HL-60/S4 (cell line): ENCODE measurements around the gene ARCN1.
"Not testable (repeated sequence)": the region's sequence is repeated elsewhere in the genome, so short reads cannot be mapped to it uniquely, and the experiment has no call there.

ENCODE experiments used
- in situ Hi-C: fragments of 300-500 bp; cut with MboI; formaldehyde crosslinking; loops from 2 replicates; pipeline ENCODE4 v1.14.3; 2022; ENCODE audit warnings: low sequenced_read_pairs

Gene ARCN1

DNA sequence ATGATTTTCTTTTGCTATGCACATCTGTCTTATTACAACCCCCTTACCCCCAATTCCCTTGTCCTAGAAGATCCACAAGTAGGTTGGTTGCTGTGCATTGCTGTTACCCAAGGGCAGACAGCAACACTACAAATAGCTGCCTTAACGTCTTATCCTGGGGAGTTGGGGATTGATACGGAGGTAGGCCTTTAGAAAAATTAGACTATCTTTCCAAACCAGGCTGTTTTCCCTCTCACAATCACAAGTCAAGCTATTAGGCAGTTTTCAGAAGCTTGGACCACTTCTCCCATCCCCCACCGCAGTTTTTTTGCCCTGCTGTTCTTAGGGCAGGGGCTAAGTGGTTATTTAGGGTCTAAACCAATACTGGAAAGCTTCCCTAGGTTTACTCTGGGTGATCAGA lies 32.4 kb downstream of the ARCN1 start:
- in situ Hi-C loops, result no loop called here

DNA sequence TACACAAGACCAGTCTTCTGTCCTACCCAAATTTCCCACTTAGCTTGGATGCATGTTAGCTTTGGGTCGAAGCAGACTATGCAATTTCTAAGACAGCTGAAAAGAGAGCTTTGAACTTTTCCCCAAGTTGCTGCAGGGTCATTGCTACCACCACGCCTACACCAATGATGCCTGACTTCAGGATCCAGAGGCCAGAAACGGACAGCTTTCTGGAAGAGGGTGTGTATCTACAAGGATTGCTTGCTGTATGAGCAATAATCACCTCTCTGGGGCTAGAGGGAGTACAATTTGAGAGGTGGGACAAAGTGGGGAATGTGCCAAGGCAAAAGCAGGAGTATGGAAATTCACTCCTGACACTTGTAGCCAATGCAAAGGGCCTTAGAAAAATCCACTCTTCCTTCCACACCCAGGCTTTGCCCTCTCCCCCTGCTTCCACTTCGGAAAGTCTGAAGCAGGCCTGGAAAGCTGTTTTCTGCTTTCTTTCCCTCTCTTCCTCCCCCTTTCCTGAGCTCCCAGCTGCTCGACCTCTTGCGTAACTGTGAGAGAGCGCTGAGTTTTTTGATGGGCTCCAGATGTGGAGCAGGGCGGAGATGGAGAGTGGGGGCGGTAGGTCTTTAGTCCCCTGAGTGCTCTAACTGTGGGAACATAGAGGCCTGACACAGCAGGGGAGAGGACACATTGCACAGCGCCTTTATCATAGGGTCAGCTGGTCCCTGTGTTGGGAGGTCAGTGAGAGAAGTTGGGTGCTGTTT lies 33.1 kb downstream of the ARCN1 start:
- in situ Hi-C loops, result no loop called here

DNA sequence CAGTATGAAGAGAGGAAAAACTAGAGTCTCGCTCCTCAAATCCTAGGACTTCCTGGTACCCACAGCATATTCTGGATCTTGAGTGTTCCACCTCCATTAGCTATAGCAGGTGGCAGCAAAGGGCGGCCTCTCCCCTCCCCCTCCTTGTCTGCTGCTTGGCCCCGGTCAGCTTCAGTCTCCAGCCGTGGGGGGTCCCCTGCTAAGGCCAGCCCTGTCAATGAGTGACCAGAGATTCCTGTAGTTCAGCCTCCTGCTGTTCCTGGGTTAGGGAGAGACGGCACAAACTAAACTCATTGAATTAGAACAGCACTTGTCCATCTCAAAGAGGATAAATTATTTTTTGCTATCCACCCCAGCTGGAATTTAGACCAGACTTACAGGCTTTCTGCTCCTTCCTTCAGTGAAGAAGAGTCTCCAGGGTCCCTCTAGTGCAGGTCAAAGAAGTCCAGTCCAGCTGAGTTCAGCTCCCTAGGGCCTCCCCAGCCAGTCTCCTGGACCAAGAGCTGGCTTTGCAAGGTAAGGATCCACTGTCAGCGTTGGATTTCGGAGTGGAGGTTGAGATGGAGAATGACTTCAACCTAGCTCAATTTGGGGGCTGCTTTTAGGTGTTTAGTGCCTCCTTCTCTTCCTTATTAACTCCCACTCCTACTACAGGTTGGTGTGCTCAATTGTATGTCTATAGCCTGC lies 34.1 kb downstream of the ARCN1 start:
- in situ Hi-C loops, result no loop called here

GRCh38 chr11:118606844-118607228 lies 34.6 kb downstream of the ARCN1 start:
- in situ Hi-C loops, result no loop called here

DNA sequence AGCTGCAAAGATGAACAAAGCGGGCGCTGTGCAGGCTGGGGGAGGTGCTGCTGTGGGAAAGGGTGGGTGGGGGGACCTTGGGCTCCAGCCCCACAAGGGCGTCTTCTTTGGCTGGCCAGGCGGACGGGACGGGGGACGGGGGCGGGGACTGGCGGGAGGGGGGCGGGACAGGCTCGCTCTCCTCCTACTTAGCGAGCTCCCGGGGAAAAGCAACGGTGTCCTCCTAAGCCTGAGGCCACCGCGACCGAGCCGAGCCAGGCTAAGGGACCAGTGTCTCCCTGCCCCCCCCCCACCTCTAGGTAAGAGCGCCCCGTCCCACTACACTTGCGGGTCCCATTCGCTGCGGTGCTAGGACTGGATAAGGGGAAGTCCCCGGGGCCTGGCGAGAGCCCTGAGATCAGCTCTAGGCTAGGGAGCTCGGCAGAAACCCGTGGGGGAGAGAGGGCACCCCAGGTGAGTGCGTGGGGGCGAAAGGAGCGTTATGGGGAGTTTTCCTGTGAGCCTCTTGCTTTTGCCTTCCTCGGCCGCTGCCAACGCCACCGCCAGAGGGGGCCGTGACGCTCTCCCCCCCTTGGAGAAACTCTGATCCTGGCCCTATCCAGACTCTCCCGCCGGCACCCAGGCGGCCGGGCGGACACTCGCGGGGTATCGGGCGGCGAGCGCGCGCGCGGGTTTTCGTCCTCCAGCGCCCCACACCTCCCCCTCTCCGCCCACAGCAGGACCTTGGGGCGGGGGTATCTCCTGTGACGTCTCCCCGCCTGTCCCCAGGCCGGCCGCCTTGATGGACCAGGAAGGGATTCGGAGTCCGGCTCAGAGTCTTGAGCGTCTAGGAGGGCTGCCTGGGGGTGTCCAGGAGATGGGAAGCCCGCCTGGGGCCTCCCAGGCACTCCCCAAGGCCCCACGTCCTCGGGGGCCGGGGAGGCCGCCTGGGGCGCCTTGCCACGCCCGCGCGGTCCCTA lies 35.5 kb downstream of the ARCN1 start, which contains the start of gene PHLDB1:
Gene PHLDB1 (plus strand): TSS at position 215 of the 959 bp plus-strand sequence. CDS start 6,222 bp downstream, outside the sequence.
- in situ Hi-C loops, result no loop called here

GRCh38 chr11:118608360-118609227 lies 36.4 kb downstream of the ARCN1 start:
- in situ Hi-C loops, result no loop called here

DNA sequence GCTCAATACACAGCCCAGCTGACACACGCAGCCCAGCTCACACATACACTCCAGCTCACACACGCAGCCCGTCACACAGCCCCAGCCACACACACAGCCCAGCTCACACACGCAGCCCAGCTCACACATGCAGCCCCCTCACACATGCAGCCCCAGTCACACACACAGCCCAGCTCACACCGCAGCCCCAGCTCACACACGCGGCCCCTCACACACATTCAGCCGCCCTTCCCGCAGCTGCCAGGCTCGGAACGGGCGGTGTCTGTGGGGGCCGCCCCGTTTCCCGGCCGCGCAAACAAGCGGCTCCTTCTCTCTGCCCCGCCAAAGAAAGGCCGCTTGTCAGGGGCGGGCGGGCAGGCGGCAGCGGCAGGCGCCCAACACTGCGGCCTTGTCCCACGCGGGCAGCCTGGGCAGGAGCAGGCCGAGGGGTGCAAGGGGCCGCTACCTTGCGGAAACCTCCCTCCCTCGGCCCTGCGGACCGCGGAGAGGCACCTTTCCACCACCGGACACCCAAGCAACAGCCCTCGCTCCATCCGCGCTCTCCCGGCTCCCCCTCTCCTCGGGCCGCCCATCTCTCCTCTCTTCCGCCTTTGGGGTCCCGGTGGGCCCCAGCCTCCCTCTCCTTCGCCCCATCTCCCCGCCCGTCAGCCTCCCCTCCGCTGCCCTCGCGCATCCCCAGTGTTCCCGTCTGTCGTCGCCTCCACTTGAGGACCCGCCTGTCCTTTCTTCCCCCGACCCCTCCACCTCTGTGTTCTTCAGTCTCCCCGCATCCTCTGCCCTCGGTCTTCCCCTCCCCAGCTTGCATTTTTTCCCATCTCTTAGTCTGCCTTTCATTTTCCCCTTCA lies 37.4 kb downstream of the ARCN1 start:
- in situ Hi-C loops, result no loop called here

DNA sequence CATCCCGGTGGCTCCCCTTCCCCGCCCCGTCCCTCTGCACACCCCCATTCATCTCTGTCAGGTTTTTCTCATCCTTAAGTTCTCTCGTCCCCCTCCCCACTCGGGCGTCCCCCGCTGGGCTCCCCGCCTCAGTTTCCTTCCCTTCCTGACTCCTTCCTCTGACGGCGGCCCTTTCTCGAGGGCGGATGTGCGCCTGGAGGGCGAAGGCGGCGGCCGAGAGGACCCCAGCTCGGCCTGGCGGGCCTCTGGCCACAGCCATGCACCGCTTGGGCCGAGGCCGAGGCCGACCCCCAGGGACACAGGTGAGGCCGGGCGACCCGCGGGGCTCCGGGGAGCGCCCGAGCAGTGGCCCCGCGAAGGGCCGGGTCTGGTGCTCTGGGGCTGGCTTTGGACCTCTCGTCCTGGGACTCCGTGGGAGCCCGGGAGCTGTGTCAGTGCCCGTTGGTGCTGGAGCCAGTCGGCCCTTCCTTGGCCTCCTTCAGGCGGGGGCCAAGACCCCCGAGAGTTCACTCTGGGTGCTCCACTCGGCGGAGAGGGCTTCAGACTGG lies 38.1 kb downstream of the ARCN1 start:
- in situ Hi-C loops, result no loop called here

GRCh38 chr11:118610773-118611432 lies 38.7 kb downstream of the ARCN1 start:
- in situ Hi-C loops, result no loop called here

DNA sequence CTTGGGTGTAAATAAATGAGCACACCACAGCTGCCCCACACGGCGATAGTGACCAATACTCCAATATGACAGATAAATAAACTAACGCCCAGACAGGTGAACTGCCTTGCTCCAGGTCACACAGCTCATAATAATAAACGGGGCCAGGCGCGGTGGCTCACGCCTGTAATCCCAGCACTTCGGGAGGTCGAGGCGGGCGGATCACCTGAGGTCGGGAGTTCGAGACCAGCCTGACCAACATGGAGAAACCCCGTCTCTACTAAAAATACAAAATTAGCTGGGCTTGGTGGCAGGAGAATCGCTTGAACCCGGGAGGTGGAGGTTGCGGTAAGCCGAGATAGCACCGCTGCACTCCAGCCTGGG lies 39.2 kb downstream of the ARCN1 start:
- in situ Hi-C loops, result not testable (repeated sequence)

DNA sequence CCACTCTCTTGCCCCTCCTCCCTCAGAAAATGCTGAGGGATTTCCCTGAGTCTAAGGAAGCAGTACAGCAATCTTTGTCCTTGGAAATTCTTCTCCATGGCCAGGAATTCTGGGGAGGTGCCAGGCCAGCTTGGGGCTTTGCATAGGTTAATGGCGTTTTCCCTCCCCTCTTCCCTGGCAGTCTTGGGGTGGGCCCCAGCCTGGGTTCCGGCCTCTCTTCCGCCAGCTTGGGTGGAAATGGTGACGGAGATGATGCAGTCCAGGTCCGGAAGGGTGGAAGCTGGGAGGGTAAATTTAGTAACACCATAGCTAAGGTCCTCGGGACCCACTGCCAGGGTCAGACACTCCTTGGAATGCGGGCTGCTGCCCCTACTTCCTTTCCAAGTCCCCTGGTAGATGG lies 40.2 kb downstream of the ARCN1 start:
- in situ Hi-C loops, result no loop called here

- in situ Hi-C loops, result no loop called here
Observed at GRCh38 chr11:118614511-118614910, 42.3 kb downstream of the ARCN1 start.

DNA sequence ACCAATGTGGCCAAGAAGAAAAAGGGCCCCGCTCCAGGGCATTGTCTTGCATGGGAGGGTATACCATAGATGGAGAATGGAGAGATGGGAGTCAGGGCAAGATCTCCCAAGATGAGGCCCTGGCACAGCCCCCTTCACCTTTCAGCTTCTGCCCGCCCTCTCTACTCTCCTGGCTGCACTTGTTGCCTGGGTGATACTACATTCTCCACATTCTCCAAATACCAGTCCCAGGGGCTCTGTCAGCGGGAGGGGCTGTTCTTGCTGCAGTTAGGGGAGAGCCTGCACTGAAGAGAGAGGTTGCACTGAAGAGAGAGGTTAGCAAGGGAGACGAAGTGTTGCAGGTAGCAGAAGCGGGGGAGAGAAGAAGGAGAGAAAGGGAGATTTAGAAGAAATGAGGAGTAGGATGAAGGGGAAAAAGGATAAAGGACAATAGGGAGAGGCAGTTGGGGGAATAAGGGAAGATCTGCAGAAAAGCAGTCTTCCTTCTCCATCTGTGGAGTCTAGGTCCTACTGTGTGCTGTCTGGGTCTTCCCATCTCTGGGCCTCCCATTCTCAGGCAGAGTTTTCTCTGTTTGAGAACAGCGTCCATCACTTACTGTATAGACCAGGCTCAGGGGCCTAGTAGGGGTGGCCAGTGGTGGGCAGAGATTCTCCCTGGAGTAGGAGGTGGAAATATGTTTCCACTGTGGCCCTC lies 43.2 kb downstream of the ARCN1 start:
- in situ Hi-C loops, result no loop called here

- in situ Hi-C loops, result no loop called here
Observed at GRCh38 chr11:118615976-118616371, 43.8 kb downstream of the ARCN1 start.

DNA sequence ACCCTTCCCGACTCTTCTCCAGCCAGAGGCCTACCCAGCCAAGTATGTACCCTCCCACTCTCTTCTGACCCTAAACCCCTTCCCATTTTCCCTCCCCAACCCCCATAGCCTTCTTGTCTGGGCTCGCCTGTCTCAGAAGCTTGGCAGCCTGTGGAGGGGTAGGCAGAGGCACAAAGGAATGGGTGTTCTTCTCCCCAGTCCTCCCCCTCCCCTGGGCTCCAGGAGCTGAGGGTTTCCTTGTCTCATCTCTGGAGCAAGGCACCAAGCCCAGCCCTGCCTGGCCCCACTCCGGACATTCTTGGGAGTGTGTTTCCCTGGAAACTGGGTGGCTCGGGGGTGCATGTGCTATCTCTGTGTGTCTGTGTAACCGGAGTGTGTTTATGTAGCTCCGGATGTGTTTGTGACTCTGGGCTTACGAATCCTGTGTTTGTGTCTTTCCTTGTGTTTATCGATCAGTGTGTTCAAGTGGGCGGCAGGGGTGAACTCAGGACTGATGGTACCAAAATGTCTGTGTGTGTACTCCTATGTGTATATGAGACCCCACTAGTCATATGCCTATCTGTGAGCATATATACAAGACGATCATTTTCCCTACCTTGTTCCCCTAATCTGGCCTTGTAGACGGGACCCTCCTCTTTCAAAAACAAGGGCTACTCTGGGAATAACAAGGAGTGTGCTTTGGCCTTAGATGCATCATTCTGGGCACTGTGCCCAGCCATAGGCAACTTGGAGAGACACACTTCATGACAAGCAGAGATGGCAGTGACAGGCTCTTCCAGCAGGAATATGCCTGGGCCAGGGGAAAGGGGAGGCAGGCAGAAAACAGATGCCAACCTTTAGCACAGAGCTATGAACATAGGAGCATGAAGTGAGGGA lies 46.1 kb downstream of the ARCN1 start:
- in situ Hi-C loops, result no loop called here

DNA sequence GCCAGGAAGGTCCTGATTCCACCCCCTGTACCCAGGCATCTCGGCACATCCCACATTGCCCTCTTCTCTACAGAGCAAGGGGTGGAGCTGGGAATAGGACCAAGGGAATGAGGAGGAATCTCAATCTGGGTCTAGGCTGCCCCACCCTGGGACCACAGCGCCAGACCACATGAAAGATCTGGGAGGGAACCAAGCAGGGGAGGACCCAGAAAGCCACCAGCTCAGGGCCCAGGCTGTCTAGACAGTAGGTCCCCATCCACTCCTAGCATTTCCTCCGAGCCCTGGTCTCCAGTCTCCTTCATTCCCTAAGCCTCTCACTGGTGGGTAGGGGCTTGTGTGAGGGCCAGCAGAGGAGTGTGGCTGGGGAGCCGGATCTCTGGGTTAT lies 46.8 kb downstream of the ARCN1 start:
- in situ Hi-C loops, result no loop called here
